Measurements from ENCODE around the gene MAMDC2. TPM values are rescaled to one million over a fixed set of nuclear protein-coding genes. Genes with fewer than 3 reads are reported as not detected.

Gene MAMDC2
- total RNA-seq, 1 donor from 2014 or later, result not detected

GRCh38 chr9:70046274-70047070 is 2.8 kb downstream of the MAMDC2 start:
- intact Hi-C loops (cut with micrococcal nuclease), result no loop called here
- Mint-ChIP-seq H3K4me1 (peaks cover 4% of the 10 kb centered on the region), H3K27me3 (peaks cover 41% of the 10 kb centered on the region), H3K36me3 (ENCODE audit: low read depth) (no peaks in the 10 kb centered on the region), H3K9me3 (no peaks in the 10 kb centered on the region), H3K27ac (no peak overlapping the region), H3K4me3 (no peak overlapping the region)
- DNase-seq, result no peak

- intact Hi-C loops (cut with micrococcal nuclease), result no loop called here
Measured at GRCh38 chr9:70049236-70049635, 5.6 kb downstream of the MAMDC2 start.

GRCh38 chr9:70049672-70050271 is 6.1 kb downstream of the MAMDC2 start:
- no peaks in the 10 kb centered on the region for H3K36me3 Mint-ChIP-seq (ENCODE audit: low read depth)
- no peak overlapping the region for H3K4me3 Mint-ChIP-seq
- H3K9me3 Mint-ChIP-seq, result no peaks in the 10 kb centered on the region
- H3K27ac Mint-ChIP-seq, result no peak overlapping the region
- peaks cover 22% of the 10 kb centered on the region for H3K27me3 Mint-ChIP-seq
- intact Hi-C loops (cut with micrococcal nuclease), result no loop called here
- H3K4me1 Mint-ChIP-seq, result no peaks in the 10 kb centered on the region
- no peak for DNase-seq

More at GRCh38 chr9:70049236-70049635, 5.6 kb downstream of the MAMDC2 start:
- no peaks in the 10 kb centered on the region for H3K36me3 Mint-ChIP-seq (ENCODE audit: low read depth)
- H3K27me3 Mint-ChIP-seq, result peaks cover 25% of the 10 kb centered on the region
- H3K4me1 Mint-ChIP-seq, result peaks cover 4% of the 10 kb centered on the region
- H3K9me3 Mint-ChIP-seq, result no peaks in the 10 kb centered on the region
- H3K4me3 Mint-ChIP-seq, result no peak overlapping the region
- no peak for DNase-seq
- no peak overlapping the region for H3K27ac Mint-ChIP-seq

GRCh38 chr9:70052768-70053167 is 9.1 kb downstream of the MAMDC2 start:
- Mint-ChIP-seq H3K36me3 (ENCODE audit: low read depth) (no peaks in the 10 kb centered on the region), H3K9me3 (no peaks in the 10 kb centered on the region), H3K27ac (no peak overlapping the region), H3K4me1 (no peaks in the 10 kb centered on the region), H3K27me3 (peaks cover 10% of the 10 kb centered on the region), H3K4me3 (no peak overlapping the region)
- DNase-seq, result no peak
- intact Hi-C loops (cut with micrococcal nuclease), result no loop called here

GRCh38 chr9:70053864-70054263 is 10.2 kb downstream of the MAMDC2 start:
- Mint-ChIP-seq H3K36me3 (ENCODE audit: low read depth) (no peaks in the 10 kb centered on the region), H3K27me3 (peaks cover 7% of the 10 kb centered on the region), H3K4me3 (no peak overlapping the region), H3K9me3 (no peaks in the 10 kb centered on the region), H3K4me1 (no peaks in the 10 kb centered on the region), H3K27ac (no peak overlapping the region)
- DNase-seq, result no peak
- intact Hi-C loops (cut with micrococcal nuclease), result no loop called here

GRCh38 chr9:70054521-70054920 is 10.9 kb downstream of the MAMDC2 start:
- Mint-ChIP-seq H3K9me3 (no peaks in the 10 kb centered on the region), H3K36me3 (ENCODE audit: low read depth) (no peaks in the 10 kb centered on the region), H3K27me3 (peaks cover 7% of the 10 kb centered on the region), H3K27ac (no peak overlapping the region), H3K4me1 (no peaks in the 10 kb centered on the region), H3K4me3 (no peak overlapping the region)
- intact Hi-C loops (cut with micrococcal nuclease), result no loop called here
- DNase-seq, result no peak

GRCh38 chr9:70055406-70056210 is 12.0 kb downstream of the MAMDC2 start:
- intact Hi-C loops (cut with micrococcal nuclease), result no loop called here
- H3K27ac Mint-ChIP-seq, result no peak overlapping the region

GRCh38 chr9:70056211-70056944 is 12.7 kb downstream of the MAMDC2 start:
- intact Hi-C loops (cut with micrococcal nuclease), result no loop called here
- peaks cover 7% of the 10 kb centered on the region for H3K27me3 Mint-ChIP-seq
- H3K9me3 Mint-ChIP-seq, result no peaks in the 10 kb centered on the region
- no peaks in the 10 kb centered on the region for H3K36me3 Mint-ChIP-seq (ENCODE audit: low read depth)
- no peak overlapping the region for H3K4me3 Mint-ChIP-seq
- no peak overlapping the region for H3K27ac Mint-ChIP-seq
- no peaks in the 10 kb centered on the region for H3K4me1 Mint-ChIP-seq
- DNase-seq, result no peak

More at GRCh38 chr9:70055406-70056210, 12.0 kb downstream of the MAMDC2 start:
- H3K9me3 Mint-ChIP-seq, result no peaks in the 10 kb centered on the region
- peaks cover 7% of the 10 kb centered on the region for H3K27me3 Mint-ChIP-seq
- H3K4me1 Mint-ChIP-seq, result no peaks in the 10 kb centered on the region
- DNase-seq, result no peak
- H3K4me3 Mint-ChIP-seq, result no peak overlapping the region
- no peaks in the 10 kb centered on the region for H3K36me3 Mint-ChIP-seq (ENCODE audit: low read depth)

- Mint-ChIP-seq H3K27me3 (peaks cover 5% of the 10 kb centered on the region), H3K9me3 (no peaks in the 10 kb centered on the region), H3K27ac (no peak overlapping the region), H3K4me1 (no peaks in the 10 kb centered on the region), H3K4me3 (no peak overlapping the region), H3K36me3 (ENCODE audit: low read depth) (no peaks in the 10 kb centered on the region)
- intact Hi-C loops (cut with micrococcal nuclease), result no loop called here
- no peak for DNase-seq
Measured at GRCh38 chr9:70058569-70059116, 15.0 kb downstream of the MAMDC2 start.

GRCh38 chr9:70060148-70060882 is 16.7 kb downstream of the MAMDC2 start:
- DNase-seq, result no peak
- no peak overlapping the region for H3K4me3 Mint-ChIP-seq
- no peaks in the 10 kb centered on the region for H3K27me3 Mint-ChIP-seq
- no peaks in the 10 kb centered on the region for H3K36me3 Mint-ChIP-seq (ENCODE audit: low read depth)
- no peaks in the 10 kb centered on the region for H3K9me3 Mint-ChIP-seq
- H3K27ac Mint-ChIP-seq, result no peak overlapping the region
- H3K4me1 Mint-ChIP-seq, result no peaks in the 10 kb centered on the region
- intact Hi-C loops (cut with micrococcal nuclease), result no loop called here

GRCh38 chr9:70060883-70061507 is 17.3 kb downstream of the MAMDC2 start:
- intact Hi-C loops (cut with micrococcal nuclease), result no loop called here
- no peaks in the 10 kb centered on the region for H3K36me3 Mint-ChIP-seq (ENCODE audit: low read depth)
- H3K4me1 Mint-ChIP-seq, result no peaks in the 10 kb centered on the region
- no peaks in the 10 kb centered on the region for H3K27me3 Mint-ChIP-seq
- no peak for DNase-seq
- no peaks in the 10 kb centered on the region for H3K9me3 Mint-ChIP-seq
- H3K4me3 Mint-ChIP-seq, result no peak overlapping the region
- H3K27ac Mint-ChIP-seq, result no peak overlapping the region

- intact Hi-C loops (cut with micrococcal nuclease), result no loop called here
- H3K27ac Mint-ChIP-seq, result no peak overlapping the region
- H3K27me3 Mint-ChIP-seq, result no peaks in the 10 kb centered on the region
- no peaks in the 10 kb centered on the region for H3K36me3 Mint-ChIP-seq (ENCODE audit: low read depth)
- H3K4me3 Mint-ChIP-seq, result no peak overlapping the region
- DNase-seq, result no peak
- H3K4me1 Mint-ChIP-seq, result no peaks in the 10 kb centered on the region
- H3K9me3 Mint-ChIP-seq, result no peaks in the 10 kb centered on the region
Measured at GRCh38 chr9:70061776-70062175, 18.1 kb downstream of the MAMDC2 start.
